Measurements from ENCODE around the gene RIMS3.

The RIMS3 gene

GRCh38 chr1:40687059-40687458, 21.6 kb upstream of the RIMS3 start:
- H3K27me3 ChIP-seq (ENCODE audit: low read depth, low read length), result no peaks in the 10 kb centered on the region
- H3K4me1 ChIP-seq (ENCODE audit: low read length), result peaks cover 10% of the 10 kb centered on the region
- no peak overlapping the region for H3K9ac ChIP-seq (ENCODE audit: low read length)
- H4K20me1 ChIP-seq (ENCODE audit: insufficient read depth, low read length), result peaks cover 19% of the 10 kb centered on the region
- TF ChIP-seq CTCF (IDR thresholded peaks at IDR 0.05; ENCODE audit: low read depth, low read length), result no peak
- no peak for TF ChIP-seq EZH2phosphoT487 (IDR thresholded peaks at IDR 0.05; ENCODE audit: low read depth)
- H3K4me3 ChIP-seq (ENCODE audit: low read length), result no peak overlapping the region
- H3K79me2 ChIP-seq (ENCODE audit: low read length), result peaks cover 34% of the 10 kb centered on the region
- H2AFZ ChIP-seq (ENCODE audit: low read depth, low read length), result no peak overlapping the region
- no peaks in the 10 kb centered on the region for H3K9me3 ChIP-seq (ENCODE audit: insufficient read depth, low read length)
- H3K4me2 ChIP-seq (ENCODE audit: low read length), result no peak overlapping the region
- peaks cover 15% of the 10 kb centered on the region for H3K36me3 ChIP-seq (replicated peaks; ENCODE audit: low read depth, low read length)
- H3K27ac ChIP-seq (ENCODE audit: low read length), result no peak overlapping the region

GRCh38 chr1:40684669-40685068, 19.2 kb upstream of the RIMS3 start:
- Histone ChIP-seq H3K36me3 (replicated peaks; ENCODE audit: low read depth, low read length) (peaks cover 3% of the 10 kb centered on the region), H3K4me3 (ENCODE audit: low read length) (no peak overlapping the region), H3K9me3 (ENCODE audit: insufficient read depth, low read length) (no peaks in the 10 kb centered on the region), H3K4me1 (ENCODE audit: low read length) (no peaks in the 10 kb centered on the region), H3K27me3 (ENCODE audit: low read depth, low read length) (no peaks in the 10 kb centered on the region), H3K79me2 (ENCODE audit: low read length) (peaks cover 10% of the 10 kb centered on the region), H3K4me2 (ENCODE audit: low read length) (no peak overlapping the region), H3K27ac (ENCODE audit: low read length) (no peak overlapping the region), H2AFZ (ENCODE audit: low read depth, low read length) (no peak overlapping the region), H3K9ac (ENCODE audit: low read length) (no peak overlapping the region), H4K20me1 (ENCODE audit: insufficient read depth, low read length) (peaks cover 3% of the 10 kb centered on the region)
- TF ChIP-seq CTCF (IDR thresholded peaks at IDR 0.05; ENCODE audit: low read depth, low read length), result no peak
- TF ChIP-seq EZH2phosphoT487 (IDR thresholded peaks at IDR 0.05; ENCODE audit: low read depth), result no peak

- H3K4me2 ChIP-seq (ENCODE audit: low read length), result no peak overlapping the region
- H3K79me2 ChIP-seq (ENCODE audit: low read length), result no peaks in the 10 kb centered on the region
- H3K4me3 ChIP-seq (ENCODE audit: low read length), result no peak overlapping the region
- H3K27me3 ChIP-seq (ENCODE audit: low read depth, low read length), result no peaks in the 10 kb centered on the region
- no peaks in the 10 kb centered on the region for H3K36me3 ChIP-seq (replicated peaks; ENCODE audit: low read depth, low read length)
- H3K9ac ChIP-seq (ENCODE audit: low read length), result no peak overlapping the region
- no peaks in the 10 kb centered on the region for H4K20me1 ChIP-seq (ENCODE audit: insufficient read depth, low read length)
- H3K9me3 ChIP-seq (ENCODE audit: insufficient read depth, low read length), result no peaks in the 10 kb centered on the region
- no peaks in the 10 kb centered on the region for H3K4me1 ChIP-seq (ENCODE audit: low read length)
- H2AFZ ChIP-seq (ENCODE audit: low read depth, low read length), result no peak overlapping the region
- no peak overlapping the region for H3K27ac ChIP-seq (ENCODE audit: low read length)
- TF ChIP-seq EZH2phosphoT487 (IDR thresholded peaks at IDR 0.05; ENCODE audit: low read depth) (no peak), CTCF (IDR thresholded peaks at IDR 0.05; ENCODE audit: low read depth, low read length) (no peak)
Measured at GRCh38 chr1:40679165-40679953, 13.9 kb upstream of the RIMS3 start.

GRCh38 chr1:40676501-40676900, 11.0 kb upstream of the RIMS3 start:
- Histone ChIP-seq H3K79me2 (ENCODE audit: low read length) (no peaks in the 10 kb centered on the region), H3K4me3 (ENCODE audit: low read length) (no peak overlapping the region), H3K27ac (ENCODE audit: low read length) (no peak overlapping the region), H2AFZ (ENCODE audit: low read depth, low read length) (no peak overlapping the region), H3K9me3 (ENCODE audit: insufficient read depth, low read length) (no peaks in the 10 kb centered on the region), H4K20me1 (ENCODE audit: insufficient read depth, low read length) (no peaks in the 10 kb centered on the region), H3K4me1 (ENCODE audit: low read length) (no peaks in the 10 kb centered on the region), H3K4me2 (ENCODE audit: low read length) (no peak overlapping the region), H3K9ac (ENCODE audit: low read length) (no peak overlapping the region), H3K36me3 (replicated peaks; ENCODE audit: low read depth, low read length) (no peaks in the 10 kb centered on the region), H3K27me3 (ENCODE audit: low read depth, low read length) (no peaks in the 10 kb centered on the region)
- TF ChIP-seq CTCF (IDR thresholded peaks at IDR 0.05; ENCODE audit: low read depth, low read length) (no peak), EZH2phosphoT487 (IDR thresholded peaks at IDR 0.05; ENCODE audit: low read depth) (no peak)
